ENCODE measurements around the gene RSPH10B2.
A peak's percentile ranks its signal among the peaks of the same experiment; 100 is the strongest.
"Not testable (repeated sequence)": the region's sequence is repeated elsewhere in the genome, so short reads cannot be mapped to it uniquely, and the experiment has no call there.

Gene RSPH10B2

GRCh38 chr7:6789353-6789752 lies 35.5 kb downstream of the RSPH10B2 start:
- DNase-seq (ENCODE audit: low read depth), result not testable (repeated sequence)

- DNase-seq (ENCODE audit: low read depth), result not testable (repeated sequence)
Observed at GRCh38 chr7:6792113-6792872, 38.4 kb downstream of the RSPH10B2 start.

- not testable (repeated sequence) for DNase-seq (ENCODE audit: low read depth)
Observed at GRCh38 chr7:6794276-6794675, 40.4 kb downstream of the RSPH10B2 start.

GRCh38 chr7:6797218-6797617 lies 43.3 kb downstream of the RSPH10B2 start:
- DNase-seq (ENCODE audit: low read depth), result not testable (repeated sequence)

- not testable (repeated sequence) for DNase-seq (ENCODE audit: low read depth)
Observed at GRCh38 chr7:6798047-6798446, 44.1 kb downstream of the RSPH10B2 start.

- not testable (repeated sequence) for DNase-seq (ENCODE audit: low read depth)
Observed at GRCh38 chr7:6799887-6800286, 46.0 kb downstream of the RSPH10B2 start.

- not testable (repeated sequence) for DNase-seq (ENCODE audit: low read depth)
Observed at GRCh38 chr7:6800331-6800730, 46.4 kb downstream of the RSPH10B2 start.

- DNase-seq (ENCODE audit: low read depth), result not testable (repeated sequence)
Observed at GRCh38 chr7:6807393-6807918, 53.6 kb downstream of the RSPH10B2 start.

GRCh38 chr7:6807959-6808358 lies 54.1 kb downstream of the RSPH10B2 start:
- not testable (repeated sequence) for DNase-seq (ENCODE audit: low read depth)

- DNase-seq (ENCODE audit: low read depth), result not testable (repeated sequence)
Observed at GRCh38 chr7:6813011-6813410, 59.1 kb downstream of the RSPH10B2 start.

GRCh38 chr7:6815470-6815869 lies 61.6 kb downstream of the RSPH10B2 start:
- not testable (repeated sequence) for DNase-seq (ENCODE audit: low read depth)

- DNase-seq (ENCODE audit: low read depth), result not testable (repeated sequence)
Observed at GRCh38 chr7:6821622-6822021, 67.7 kb downstream of the RSPH10B2 start.

GRCh38 chr7:6825236-6826125 lies 71.6 kb downstream of the RSPH10B2 start:
- not testable (repeated sequence) for DNase-seq (ENCODE audit: low read depth)

- peak; percentile 82 for DNase-seq (ENCODE audit: low read depth)
Observed at GRCh38 chr7:6826151-6826550, 72.2 kb downstream of the RSPH10B2 start, which contains the start of gene CCZ1B. TSS of gene CCZ1B (minus strand) at chr7:6826275. CDS start at chr7:6826197, 78 bp downstream.

- DNase-seq (ENCODE audit: low read depth), result not testable (repeated sequence)
Observed at GRCh38 chr7:6827180-6827579, 73.3 kb downstream of the RSPH10B2 start.

- not testable (repeated sequence) for DNase-seq (ENCODE audit: low read depth)
Observed at GRCh38 chr7:6829616-6830015, 75.7 kb downstream of the RSPH10B2 start.

GRCh38 chr7:6830026-6830425 lies 76.1 kb downstream of the RSPH10B2 start:
- DNase-seq (ENCODE audit: low read depth), result not testable (repeated sequence)

- DNase-seq (ENCODE audit: low read depth), result no peak
Observed at GRCh38 chr7:6831018-6831725, 77.3 kb downstream of the RSPH10B2 start.

- DNase-seq (ENCODE audit: low read depth), result no peak
Observed at GRCh38 chr7:6833636-6834035, 79.7 kb downstream of the RSPH10B2 start.

GRCh38 chr7:6835521-6835920 lies 81.6 kb downstream of the RSPH10B2 start:
- DNase-seq (ENCODE audit: low read depth), result not testable (repeated sequence)

GRCh38 chr7:6837081-6837480 lies 83.2 kb downstream of the RSPH10B2 start:
- DNase-seq (ENCODE audit: low read depth), result not testable (repeated sequence)
